GM23338 (cell line): ENCODE data around the gene MINDY4.

Experiments used
- CREB1 ChIP-seq: fragments of 250-450 bp; sonication (Bioruptor Pico); IDR thresholded peaks from 2 replicates; pipeline ENCODE4 v1.5.0; 2020; ENCODE audit warnings: low read depth, mild to moderate bottlenecking, moderate library complexity
- CTCF ChIP-seq, 2 experiments: fragments of 200-600 bp in 1 of 2; sonication (generic) in 1 of 2; conservative IDR thresholded peaks; 2 replicates each; pipeline versions ENCODE4 v1.5.1 to v1.6.1; 2016 to 2017; ENCODE audit warnings: antibody characterized with exemption in 2 of 2, low read depth in 2 of 2, mild to moderate bottlenecking in 2 of 2, moderate library complexity in 1 of 2
- EZH2 ChIP-seq: fragments of 200-600 bp; sonication (generic); IDR thresholded peaks from one replicate; pipeline ENCODE4 v1.8.0; 2017; ENCODE audit warnings: antibody characterized with exemption, mild to moderate bottlenecking, low read depth; ENCODE audit not compliant: unreplicated experiment
- EZH2phosphoT487 ChIP-seq: fragments of 200-600 bp; sonication (generic); IDR thresholded peaks from one replicate; pipeline ENCODE4 v1.8.1; 2018; ENCODE audit warnings: antibody characterized with exemption; ENCODE audit not compliant: unreplicated experiment
- JUNB ChIP-seq: IDR thresholded peaks from one replicate; pipeline ENCODE4 v1.6.1; 2016; ENCODE audit warnings: antibody characterized with exemption; ENCODE audit not compliant: unreplicated experiment
- POLR2AphosphoS5 ChIP-seq: IDR thresholded peaks from 2 replicates; pipeline ENCODE4 v1.6.1; 2016; ENCODE audit warnings: antibody characterized with exemption, low read depth
- REST ChIP-seq: IDR thresholded peaks from one replicate; pipeline ENCODE4 v1.6.1; 2018; ENCODE audit warnings: antibody characterized with exemption; ENCODE audit not compliant: unreplicated experiment
- ZNF114 ChIP-seq: fragments of 250-450 bp; sonication (Bioruptor Pico); IDR thresholded peaks from 2 replicates; pipeline ENCODE4 v1.5.0; 2020; ENCODE audit warnings: mild to moderate bottlenecking, moderate library complexity

GRCh38 chr7:30925913-30926312, 154.7 kb downstream of the MINDY4 start:
- TF ChIP-seq CTCF (conservative IDR thresholded peaks at IDR 0.05; ENCODE audit: low read depth in 2 of 2) (no peak), EZH2phosphoT487 (no peak), EZH2 (no peak), JUNB (no peak), POLR2AphosphoS5 (no peak), ZNF114 (CRISPR knock-in tag) (no peak), REST (no peak), CREB1 (CRISPR knock-in tag) (no peak)
